T-helper 1 cell treated with Interleukin-12 subunit alpha and Interleukin-12 subunit beta and Interleukin-4 antibody, amounts not matched to agents 30 μg/mL and 1 μg/mL, for 36 hours (primary cell): ENCODE measurements around the gene CD59.
"Not testable (repeated sequence)": the region's sequence is repeated elsewhere in the genome, so short reads cannot be mapped to it uniquely, and the experiment has no call there.

Source experiments
- H3K27ac Mint-ChIP-seq: one replicate; pipeline ENCODE4 v1.8.0; 2021; ENCODE audit warnings: mild to moderate bottlenecking, mixed read lengths
- H3K27me3 Mint-ChIP-seq: one replicate; pipeline ENCODE4 v1.8.0; 2021; ENCODE audit warnings: low read depth, mixed read lengths
- H3K36me3 Mint-ChIP-seq: one replicate; pipeline ENCODE4 v1.8.0; 2021; ENCODE audit warnings: low read depth, mixed read lengths
- H3K4me1 Mint-ChIP-seq: one replicate; pipeline ENCODE4 v1.8.0; 2021; ENCODE audit warnings: low read depth, mixed read lengths
- H3K4me3 Mint-ChIP-seq: one replicate; pipeline ENCODE4 v1.8.0; 2021; ENCODE audit warnings: mild to moderate bottlenecking, moderate library complexity, mixed read lengths
- H3K9me3 Mint-ChIP-seq: one replicate; pipeline ENCODE4 v1.8.0; 2021; ENCODE audit warnings: mixed read lengths

CD59 gene

DNA sequence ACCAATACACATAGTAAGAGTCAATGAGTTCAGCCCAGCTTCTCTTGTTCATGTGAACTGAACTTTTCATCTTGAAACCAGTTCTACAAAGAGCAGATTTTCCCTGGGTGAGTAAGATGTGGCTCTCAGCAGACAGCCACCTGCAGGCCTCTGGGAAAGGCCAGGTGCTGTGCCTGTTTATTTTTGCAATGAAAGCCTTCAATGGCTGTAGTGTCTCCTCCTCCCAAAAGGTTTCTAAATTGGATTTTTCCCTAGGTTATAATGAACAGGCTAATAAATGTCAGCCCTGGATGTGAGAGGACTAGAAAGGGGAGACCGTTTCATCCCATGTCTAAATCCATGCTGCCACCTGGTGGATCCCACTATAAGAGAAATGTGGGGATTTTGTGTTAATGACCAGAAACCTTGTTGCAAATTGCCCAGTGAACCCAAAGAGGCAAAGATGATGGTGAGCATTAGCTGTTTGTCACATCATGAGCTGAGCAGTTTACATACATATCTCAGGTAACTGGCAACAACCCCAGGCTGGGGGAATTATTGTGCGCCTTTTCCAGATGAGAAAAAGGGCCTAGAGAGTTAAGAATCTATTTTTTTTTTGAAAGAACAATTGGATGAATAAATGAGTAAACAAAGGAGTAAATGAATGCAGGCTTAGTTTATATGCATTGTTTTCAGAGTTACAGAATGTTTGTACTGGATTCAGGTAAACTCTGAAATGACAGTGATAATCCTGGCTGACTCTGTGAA lies 48.3 kb downstream of the CD59 start:
- Mint-ChIP-seq H3K27me3 (peaks cover 5% of the 10 kb centered on the region), H3K27ac (no peak overlapping the region), H3K9me3 (peaks cover 3% of the 10 kb centered on the region), H3K36me3 (no peaks in the 10 kb centered on the region), H3K4me3 (no peak overlapping the region), H3K4me1 (peaks cover 1% of the 10 kb centered on the region)

DNA sequence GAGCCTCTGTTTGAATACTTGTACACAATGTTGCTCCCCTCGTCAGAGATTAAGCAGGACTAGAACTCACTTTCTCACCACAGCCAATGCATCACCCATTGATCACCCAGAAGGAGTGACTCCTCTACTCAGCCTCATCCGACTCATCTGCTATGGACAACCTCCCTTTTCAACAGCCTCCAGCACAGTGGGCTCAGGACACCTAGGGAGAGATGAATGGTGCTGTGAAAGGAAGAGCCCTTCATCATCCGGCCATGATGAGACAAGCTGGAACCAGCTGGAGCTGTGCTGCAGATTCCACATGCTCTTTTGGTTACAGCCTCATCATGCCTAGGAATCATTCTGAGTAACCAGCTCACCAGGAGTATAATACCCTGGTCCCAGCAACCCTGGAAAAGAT lies 51.1 kb downstream of the CD59 start:
- Mint-ChIP-seq H3K4me3 (no peak overlapping the region), H3K27ac (no peak overlapping the region), H3K4me1 (no peaks in the 10 kb centered on the region), H3K9me3 (peaks cover 3% of the 10 kb centered on the region), H3K27me3 (peaks cover 22% of the 10 kb centered on the region), H3K36me3 (no peaks in the 10 kb centered on the region)

DNA sequence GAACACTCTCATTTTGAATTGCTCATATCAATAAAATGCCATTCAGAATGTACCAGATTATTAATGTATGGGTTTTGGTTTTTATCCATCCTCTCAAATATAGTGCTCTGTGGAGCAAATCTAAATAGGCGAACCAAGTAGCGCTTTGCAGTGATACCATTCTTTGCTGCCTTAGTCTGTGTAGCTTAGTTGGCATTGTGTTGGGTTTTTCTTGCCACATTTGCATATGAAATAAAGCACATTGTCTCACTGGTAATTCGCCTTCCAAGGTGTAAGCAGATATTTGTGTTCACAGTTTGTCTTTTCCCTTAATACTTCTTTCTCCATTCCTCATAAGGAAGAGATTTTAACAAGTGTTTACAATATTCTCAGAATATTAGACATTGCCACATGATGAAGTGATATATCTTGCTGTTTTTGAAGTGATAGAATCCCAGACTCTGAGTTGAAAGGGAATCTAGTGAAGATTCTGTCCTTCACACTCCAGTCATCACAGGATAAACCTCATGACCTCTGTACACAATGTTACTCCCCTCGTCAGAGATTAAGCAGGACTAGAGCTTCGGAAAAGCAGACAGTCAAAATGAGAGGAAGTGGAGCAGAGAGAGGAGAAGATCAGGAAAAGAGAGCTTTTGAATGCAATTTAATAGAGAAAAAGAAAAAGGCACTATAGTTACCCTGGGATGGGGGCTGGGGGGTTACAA lies 52.1 kb downstream of the CD59 start:
- peaks cover 29% of the 10 kb centered on the region for H3K27me3 Mint-ChIP-seq
- no peaks in the 10 kb centered on the region for H3K4me1 Mint-ChIP-seq
- no peaks in the 10 kb centered on the region for H3K36me3 Mint-ChIP-seq

DNA sequence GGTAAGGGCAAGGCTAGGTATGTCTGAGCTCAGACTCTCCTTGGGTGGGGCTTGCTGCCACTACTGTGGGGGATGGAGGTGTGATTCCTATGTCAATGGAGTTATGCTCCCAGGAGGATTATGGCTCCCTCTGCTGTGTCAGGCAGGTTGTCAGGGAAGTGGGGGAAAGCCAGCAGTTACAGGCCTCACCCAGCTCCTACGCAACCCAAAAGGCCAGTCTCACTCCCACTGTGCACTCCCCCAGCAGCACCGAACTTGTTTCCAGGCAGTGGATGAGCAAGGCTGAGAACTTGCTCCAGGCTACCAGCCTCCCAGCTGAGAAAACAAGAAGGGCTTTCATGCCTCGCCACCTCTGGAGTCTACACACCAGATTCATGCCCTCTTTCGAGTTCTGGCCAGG lies 53.8 kb downstream of the CD59 start:
- Mint-ChIP-seq H3K36me3 (no peaks in the 10 kb centered on the region), H3K4me1 (no peaks in the 10 kb centered on the region), H3K27me3 (peaks cover 35% of the 10 kb centered on the region), H3K4me3 (no peak overlapping the region), H3K9me3 (peaks cover 3% of the 10 kb centered on the region), H3K27ac (no peak overlapping the region)

More for the DNA sequence above, 52.1 kb downstream of the CD59 start:
- H3K27ac Mint-ChIP-seq = no peak overlapping the region
- peaks cover 3% of the 10 kb centered on the region for H3K9me3 Mint-ChIP-seq
- no peak overlapping the region for H3K4me3 Mint-ChIP-seq

DNA sequence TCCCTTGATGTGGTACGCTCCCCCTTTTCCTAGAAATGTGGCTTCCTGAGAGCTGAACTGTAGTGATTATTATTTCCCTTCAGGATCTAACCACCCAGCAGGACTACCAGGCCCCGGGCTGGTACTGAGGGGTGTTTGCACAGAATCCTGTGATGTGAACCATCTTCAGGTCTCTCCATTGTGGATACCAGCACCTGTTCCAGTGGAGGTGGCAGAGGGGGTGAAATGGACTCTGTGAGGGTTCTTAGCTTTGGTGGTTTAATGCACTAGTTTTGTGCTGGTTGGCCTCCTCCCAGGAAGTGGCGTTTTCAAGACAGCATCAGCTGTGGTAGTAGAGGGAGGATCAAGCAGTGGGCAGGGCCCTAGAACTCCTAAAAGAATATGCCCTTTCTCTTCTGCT lies 54.2 kb downstream of the CD59 start:
- H3K4me1 Mint-ChIP-seq = no peaks in the 10 kb centered on the region
- H3K27me3 Mint-ChIP-seq = peaks cover 39% of the 10 kb centered on the region
- no peaks in the 10 kb centered on the region for H3K9me3 Mint-ChIP-seq
- H3K4me3 Mint-ChIP-seq = no peak overlapping the region
- H3K36me3 Mint-ChIP-seq = no peaks in the 10 kb centered on the region
- H3K27ac Mint-ChIP-seq = no peak overlapping the region

DNA sequence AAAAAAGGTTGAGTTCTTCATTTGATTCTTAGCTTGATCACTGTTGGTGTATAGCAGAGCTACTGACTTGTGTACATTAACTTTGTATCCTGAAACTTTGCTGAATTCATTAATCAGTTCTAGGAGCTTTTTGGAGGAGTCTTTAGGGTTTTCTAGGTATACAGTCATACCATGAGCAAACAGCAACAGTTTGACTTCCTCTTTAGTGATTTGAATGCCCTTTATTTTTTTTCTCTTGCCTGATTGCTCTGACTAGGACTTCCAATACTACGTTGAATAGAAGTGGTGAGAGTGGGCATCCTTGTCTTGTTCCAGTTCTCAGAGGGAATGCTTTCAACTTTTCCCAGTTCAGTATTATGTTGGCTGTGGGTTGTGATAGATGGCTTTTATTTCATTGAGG lies 57.6 kb downstream of the CD59 start:
- H3K9me3 Mint-ChIP-seq, H3K36me3 Mint-ChIP-seq, H3K27ac Mint-ChIP-seq, H3K4me3 Mint-ChIP-seq, H3K4me1 Mint-ChIP-seq: not testable (repeated sequence)
- H3K27me3 Mint-ChIP-seq = peaks cover 38% of the 10 kb centered on the region

DNA sequence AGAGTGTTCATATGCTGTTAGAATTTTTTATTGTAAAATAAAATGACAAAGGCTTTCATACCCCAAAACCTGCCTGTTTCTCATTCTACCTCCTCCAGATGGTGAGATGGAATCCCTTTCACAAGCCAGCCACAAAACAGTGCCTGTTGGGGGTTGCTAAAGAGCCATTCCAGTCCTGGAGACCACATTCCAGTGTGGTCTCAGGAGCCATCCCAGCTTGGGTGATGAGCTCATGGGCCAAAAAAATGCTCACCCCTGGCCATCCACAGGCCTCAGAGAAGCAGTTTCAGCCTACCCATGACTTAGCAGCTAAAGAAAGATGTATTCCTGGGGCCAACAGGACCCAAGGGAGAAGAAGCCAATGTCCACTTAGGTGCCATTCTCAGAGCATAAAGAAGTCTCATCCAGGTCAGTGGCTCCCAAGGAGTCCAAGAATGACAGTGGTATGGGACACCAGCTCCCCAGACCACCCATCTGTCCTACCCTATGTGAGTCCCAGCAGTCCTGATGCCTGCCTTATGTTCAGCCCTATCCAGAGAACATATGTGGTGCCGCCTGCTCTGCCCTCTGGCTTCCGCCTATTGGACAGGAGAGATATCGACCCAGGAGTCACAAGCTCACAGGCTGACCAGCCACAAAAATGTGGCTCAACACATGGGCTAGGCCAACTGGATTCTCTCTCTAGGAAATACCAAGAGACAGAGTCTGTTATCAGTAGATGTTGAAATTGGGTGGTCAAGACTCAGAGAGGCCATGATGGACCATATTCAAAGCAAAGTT lies 62.0 kb downstream of the CD59 start:
- H3K4me3 Mint-ChIP-seq = no peak overlapping the region
- peaks cover 23% of the 10 kb centered on the region for H3K27me3 Mint-ChIP-seq
- peaks cover 2% of the 10 kb centered on the region for H3K36me3 Mint-ChIP-seq
- no peaks in the 10 kb centered on the region for H3K4me1 Mint-ChIP-seq
- no peak overlapping the region for H3K27ac Mint-ChIP-seq
- H3K9me3 Mint-ChIP-seq = no peaks in the 10 kb centered on the region

DNA sequence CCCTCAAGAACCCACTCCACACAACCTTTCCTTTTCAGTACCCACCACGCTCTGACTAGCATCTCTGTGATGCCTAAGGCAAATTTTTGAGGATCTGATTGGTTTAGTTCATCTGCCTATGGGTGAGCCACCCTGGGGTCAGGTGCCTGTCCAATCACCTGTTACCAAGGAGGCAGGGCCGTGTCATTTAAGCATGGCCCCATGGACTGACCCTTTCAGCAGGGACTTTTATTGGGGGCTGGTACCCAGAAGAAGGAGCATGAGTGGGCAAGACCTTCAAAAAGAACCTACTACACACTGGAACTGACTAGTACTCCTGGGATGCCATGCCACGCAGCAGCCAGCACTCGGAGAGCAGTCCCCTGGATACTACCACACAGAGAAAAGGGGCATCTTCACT lies 64.0 kb downstream of the CD59 start:
- no peaks in the 10 kb centered on the region for H3K4me1 Mint-ChIP-seq
- H3K4me3 Mint-ChIP-seq = no peak overlapping the region
- no peaks in the 10 kb centered on the region for H3K9me3 Mint-ChIP-seq
- peaks cover 2% of the 10 kb centered on the region for H3K36me3 Mint-ChIP-seq
- peaks cover 15% of the 10 kb centered on the region for H3K27me3 Mint-ChIP-seq
- H3K27ac Mint-ChIP-seq = no peak overlapping the region

DNA sequence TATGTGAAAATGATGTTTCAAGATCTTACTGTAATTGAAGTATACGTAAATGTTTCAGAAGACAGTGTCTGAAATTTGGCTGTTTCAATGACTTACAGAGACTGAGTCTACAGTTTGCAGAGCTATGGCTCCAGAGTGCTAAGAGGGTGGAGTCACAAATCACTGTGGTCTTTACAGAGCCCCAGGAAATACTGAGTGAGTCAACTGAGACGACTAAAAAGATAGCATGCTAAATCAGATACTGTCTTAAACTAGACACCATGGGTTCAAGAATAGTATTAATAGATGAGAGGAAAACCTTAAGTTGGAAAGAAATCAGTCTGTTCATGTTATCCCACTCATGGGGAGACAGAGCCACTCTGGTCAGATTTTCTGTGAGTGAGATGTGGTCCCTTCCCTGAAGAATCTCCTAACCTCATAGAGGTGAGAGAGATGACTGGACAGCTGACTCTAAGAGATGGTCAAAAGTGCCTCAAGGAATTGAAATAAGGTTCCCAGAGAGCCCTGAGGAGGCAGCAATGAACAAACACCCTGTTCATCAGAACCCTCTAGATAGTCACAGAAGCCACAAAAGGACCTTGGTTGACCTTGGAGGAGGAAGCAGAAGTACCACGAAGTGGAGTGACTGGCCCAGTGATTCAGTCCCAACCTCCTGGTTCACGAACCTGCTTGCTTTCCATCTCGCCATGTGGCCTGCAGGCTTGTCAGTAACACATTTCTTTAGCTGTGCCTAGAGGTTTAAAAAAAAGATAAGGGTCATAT lies 65.8 kb downstream of the CD59 start:
- Mint-ChIP-seq H3K27me3 (peaks cover 17% of the 10 kb centered on the region), H3K9me3 (no peaks in the 10 kb centered on the region), H3K4me3 (no peak overlapping the region), H3K27ac (no peak overlapping the region), H3K36me3 (peaks cover 2% of the 10 kb centered on the region), H3K4me1 (no peaks in the 10 kb centered on the region)

DNA sequence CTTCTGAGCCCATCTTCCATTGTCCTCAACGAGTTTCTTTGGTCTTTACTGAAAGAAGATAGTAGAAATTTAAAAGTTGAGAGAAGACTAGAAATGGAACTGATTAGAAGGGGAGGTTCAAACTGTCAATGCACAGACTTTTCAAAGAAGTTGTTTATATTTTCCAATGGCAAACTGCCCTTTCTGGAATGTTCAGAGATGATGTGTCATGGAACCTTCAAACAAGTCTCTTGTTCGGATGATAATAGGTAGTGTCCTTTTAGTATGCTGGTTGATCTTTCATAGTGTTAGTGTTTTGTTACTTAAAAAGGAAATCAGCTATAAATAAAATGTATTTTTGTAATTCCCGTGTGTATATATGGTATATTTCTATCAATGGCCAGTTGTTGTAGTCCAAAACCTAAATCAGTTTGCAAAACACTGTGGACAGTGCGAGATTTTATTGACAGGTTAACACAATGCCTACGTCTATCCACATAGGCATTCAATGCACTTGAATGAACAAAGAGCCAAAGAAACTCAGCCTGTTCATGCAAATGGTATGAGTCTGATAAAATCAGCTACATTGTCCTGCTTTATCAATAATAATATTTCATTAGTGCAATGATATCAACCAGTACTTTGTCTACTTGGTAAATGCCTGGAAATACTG lies 66.5 kb downstream of the CD59 start:
- Mint-ChIP-seq H3K36me3 (peaks cover 2% of the 10 kb centered on the region), H3K27ac (no peak overlapping the region), H3K9me3 (no peaks in the 10 kb centered on the region), H3K4me3 (no peak overlapping the region), H3K27me3 (peaks cover 17% of the 10 kb centered on the region), H3K4me1 (no peaks in the 10 kb centered on the region)

DNA sequence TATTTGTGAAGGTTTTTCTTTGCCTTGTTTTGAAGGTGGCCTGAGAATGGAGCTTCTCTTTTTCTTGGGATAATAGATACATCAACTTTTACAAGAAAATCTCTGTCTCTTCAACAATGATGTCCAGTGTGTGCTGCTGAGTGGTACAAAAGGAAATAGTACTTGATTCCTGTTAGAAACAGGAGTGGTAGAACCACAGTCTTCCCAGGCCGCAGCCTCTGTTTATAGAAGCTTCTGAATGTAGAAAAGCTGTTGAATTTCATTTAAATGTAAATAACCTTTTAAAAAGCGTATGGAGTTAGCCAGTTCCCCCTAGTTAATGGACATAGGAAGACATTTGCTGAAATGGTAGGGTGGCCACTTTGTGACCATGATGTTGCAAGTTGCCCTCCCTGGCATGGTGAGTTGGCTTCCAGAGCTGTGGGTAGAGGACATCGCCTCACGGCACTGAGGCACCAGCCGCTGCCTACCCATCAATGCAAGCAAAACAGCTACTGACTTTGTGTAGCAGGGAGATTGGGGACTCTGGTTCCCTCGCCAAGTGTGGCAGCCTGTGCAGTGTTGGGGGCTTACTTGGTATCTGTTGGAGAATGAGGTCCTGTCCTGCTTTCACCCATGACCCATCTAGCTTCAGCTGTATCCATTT lies 67.1 kb downstream of the CD59 start:
- Mint-ChIP-seq H3K36me3 (peaks cover 2% of the 10 kb centered on the region), H3K4me3 (no peak overlapping the region), H3K9me3 (no peaks in the 10 kb centered on the region), H3K27ac (no peak overlapping the region), H3K4me1 (no peaks in the 10 kb centered on the region), H3K27me3 (peaks cover 17% of the 10 kb centered on the region)

DNA sequence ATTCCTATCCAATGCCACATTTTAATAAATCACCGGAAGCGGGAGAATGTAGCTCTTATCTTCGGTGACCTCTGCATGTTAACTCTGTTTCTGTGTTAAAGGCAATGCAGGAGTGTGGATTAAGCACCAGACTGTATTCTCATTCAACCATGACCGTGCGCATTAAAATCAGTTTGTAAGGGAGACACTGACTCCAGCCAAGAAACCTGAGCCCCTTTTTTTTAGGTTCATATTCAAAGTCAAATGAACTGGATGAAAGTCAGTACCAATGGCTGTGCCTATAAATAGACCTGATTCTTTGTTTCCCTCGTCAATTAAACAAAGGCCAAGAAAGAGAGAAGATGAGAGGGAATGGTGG lies 67.8 kb downstream of the CD59 start:
- no peaks in the 10 kb centered on the region for H3K36me3 Mint-ChIP-seq
- H3K9me3 Mint-ChIP-seq = no peaks in the 10 kb centered on the region
- H3K27ac Mint-ChIP-seq = no peak overlapping the region
- H3K4me3 Mint-ChIP-seq = no peak overlapping the region
- H3K27me3 Mint-ChIP-seq = peaks cover 13% of the 10 kb centered on the region
- no peaks in the 10 kb centered on the region for H3K4me1 Mint-ChIP-seq

DNA sequence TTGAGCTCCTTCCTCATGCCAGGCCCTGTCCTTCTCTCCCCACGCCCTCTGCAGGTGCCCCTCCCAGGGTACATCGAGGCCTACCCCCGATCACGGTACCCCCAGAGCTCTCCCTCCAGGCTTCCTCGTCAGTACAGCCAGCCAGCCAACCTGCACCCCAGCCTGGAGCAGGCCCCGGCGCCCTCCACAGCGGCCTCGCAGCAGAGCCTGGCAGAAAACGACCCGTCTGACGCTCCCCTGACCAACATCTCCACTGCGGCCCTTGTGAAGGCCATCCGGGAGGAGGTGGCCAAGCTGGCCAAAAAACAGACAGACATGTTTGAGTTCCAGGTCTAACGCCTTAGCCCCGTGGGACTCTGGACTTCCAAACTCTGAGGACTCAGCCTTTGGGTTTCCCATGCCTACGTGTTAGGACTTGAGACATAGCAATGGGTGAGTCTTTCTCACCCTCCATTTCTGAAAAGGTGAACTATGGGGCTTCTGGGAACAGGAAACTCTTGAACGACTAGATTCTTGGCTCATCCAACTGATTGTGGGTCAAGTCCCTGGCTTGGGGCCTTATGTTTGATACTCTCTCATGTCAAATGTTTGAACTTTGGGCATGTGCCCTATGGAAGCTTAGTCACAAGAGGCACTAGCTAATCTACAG lies 68.3 kb downstream of the CD59 start:
- H3K27ac Mint-ChIP-seq = no peak overlapping the region
- peaks cover 10% of the 10 kb centered on the region for H3K27me3 Mint-ChIP-seq
- no peaks in the 10 kb centered on the region for H3K9me3 Mint-ChIP-seq
- no peaks in the 10 kb centered on the region for H3K36me3 Mint-ChIP-seq
- H3K4me3 Mint-ChIP-seq = no peak overlapping the region
- H3K4me1 Mint-ChIP-seq = no peaks in the 10 kb centered on the region
